Embryonic facial prominence (tissue), 1 donor: Measurements from ENCODE around the gene LIN37.
A peak's percentile ranks its signal among the peaks of the same experiment; 100 is the strongest.

Source experiments
- DNase-seq: peaks from one replicate; pipeline ENCODE4 v3.0.0-alpha.2; 2016; ENCODE audit errors: extremely low spot score

The LIN37 gene

GRCh38 chr19:35775046-35775297 is 26.6 kb downstream of the LIN37 start:
- DNase-seq, result no peak

- DNase-seq, result peak; percentile 90
Measured at GRCh38 chr19:35775298-35776101, 27.1 kb downstream of the LIN37 start, which contains the start of gene ARHGAP33. ARHGAP33 (plus strand) TSS chr19:35775564; CDS start chr19:35775659, 95 bp downstream.

- DNase-seq, result no peak
Measured at GRCh38 chr19:35776102-35776788, 27.9 kb downstream of the LIN37 start.

GRCh38 chr19:35777086-35777841 is 28.9 kb downstream of the LIN37 start:
- DNase-seq, result no peak

- no peak for DNase-seq
Measured at GRCh38 chr19:35777961-35778360, 29.6 kb downstream of the LIN37 start.

GRCh38 chr19:35779033-35779432 is 30.7 kb downstream of the LIN37 start:
- DNase-seq, result no peak

GRCh38 chr19:35780058-35780457 is 31.7 kb downstream of the LIN37 start:
- DNase-seq, result no peak

GRCh38 chr19:35780717-35781116 is 32.3 kb downstream of the LIN37 start:
- no peak for DNase-seq

- DNase-seq, result no peak
Measured at GRCh38 chr19:35781650-35782049, 33.3 kb downstream of the LIN37 start.

GRCh38 chr19:35782589-35782988 is 34.2 kb downstream of the LIN37 start:
- no peak for DNase-seq

- no peak for DNase-seq
Measured at GRCh38 chr19:35783469-35784434, 35.4 kb downstream of the LIN37 start.

GRCh38 chr19:35784503-35785338 is 36.3 kb downstream of the LIN37 start:
- DNase-seq, result no peak

GRCh38 chr19:35785339-35785627 is 36.9 kb downstream of the LIN37 start:
- DNase-seq, result no peak

- no peak for DNase-seq
Measured at GRCh38 chr19:35786299-35787160, 38.2 kb downstream of the LIN37 start.

GRCh38 chr19:35787227-35787799 is 38.9 kb downstream of the LIN37 start:
- DNase-seq, result no peak

GRCh38 chr19:35788205-35788960 is 40.0 kb downstream of the LIN37 start:
- no peak for DNase-seq

GRCh38 chr19:35789195-35789977 is 41.0 kb downstream of the LIN37 start:
- DNase-seq, result no peak
